Measurements from ENCODE around the gene RABGGTA.

Gene RABGGTA

GRCh38 chr14:24285351-24285750 is 14.0 kb upstream of the RABGGTA start:
- H3K27ac ChIP-seq (replicated peaks) = no peak overlapping the region
- H3K27me3 ChIP-seq (ENCODE audit: insufficient read depth, poor library complexity, severe bottlenecking) = no peaks in the 10 kb centered on the region
- DNase-seq (ENCODE audit: low read depth in 1 of 2, low spot score in 1 of 2) = no peak
- H3K4me3 ChIP-seq (replicated peaks; ENCODE audit: insufficient read depth, low read length) = no peak overlapping the region
- TF ChIP-seq, protein P1, sequence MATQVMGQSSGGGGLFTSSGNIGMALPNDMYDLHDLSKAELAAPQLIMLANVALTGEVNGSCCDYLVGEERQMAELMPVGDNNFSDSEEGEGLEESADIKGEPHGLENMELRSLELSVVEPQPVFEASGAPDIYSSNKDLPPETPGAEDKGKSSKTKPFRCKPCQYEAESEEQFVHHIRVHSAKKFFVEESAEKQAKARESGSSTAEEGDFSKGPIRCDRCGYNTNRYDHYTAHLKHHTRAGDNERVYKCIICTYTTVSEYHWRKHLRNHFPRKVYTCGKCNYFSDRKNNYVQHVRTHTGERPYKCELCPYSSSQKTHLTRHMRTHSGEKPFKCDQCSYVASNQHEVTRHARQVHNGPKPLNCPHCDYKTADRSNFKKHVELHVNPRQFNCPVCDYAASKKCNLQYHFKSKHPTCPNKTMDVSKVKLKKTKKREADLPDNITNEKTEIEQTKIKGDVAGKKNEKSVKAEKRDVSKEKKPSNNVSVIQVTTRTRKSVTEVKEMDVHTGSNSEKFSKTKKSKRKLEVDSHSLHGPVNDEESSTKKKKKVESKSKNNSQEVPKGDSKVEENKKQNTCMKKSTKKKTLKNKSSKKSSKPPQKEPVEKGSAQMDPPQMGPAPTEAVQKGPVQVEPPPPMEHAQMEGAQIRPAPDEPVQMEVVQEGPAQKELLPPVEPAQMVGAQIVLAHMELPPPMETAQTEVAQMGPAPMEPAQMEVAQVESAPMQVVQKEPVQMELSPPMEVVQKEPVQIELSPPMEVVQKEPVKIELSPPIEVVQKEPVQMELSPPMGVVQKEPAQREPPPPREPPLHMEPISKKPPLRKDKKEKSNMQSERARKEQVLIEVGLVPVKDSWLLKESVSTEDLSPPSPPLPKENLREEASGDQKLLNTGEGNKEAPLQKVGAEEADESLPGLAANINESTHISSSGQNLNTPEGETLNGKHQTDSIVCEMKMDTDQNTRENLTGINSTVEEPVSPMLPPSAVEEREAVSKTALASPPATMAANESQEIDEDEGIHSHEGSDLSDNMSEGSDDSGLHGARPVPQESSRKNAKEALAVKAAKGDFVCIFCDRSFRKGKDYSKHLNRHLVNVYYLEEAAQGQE (IDR thresholded peaks at IDR 0.05; ENCODE audit: insufficient replicate concordance, low read depth) = no peak
- no peak for TF ChIP-seq GABPA (IDR thresholded peaks at IDR 0.05; ENCODE audit: low read depth)
- no peak for TF ChIP-seq POLR2AphosphoS5 (IDR thresholded peaks at IDR 0.05; ENCODE audit: low read depth)
- no peak for TF ChIP-seq SPI1 (IDR thresholded peaks at IDR 0.05; ENCODE audit: borderline replicate concordance, low read depth)
- TF ChIP-seq, protein P2, sequence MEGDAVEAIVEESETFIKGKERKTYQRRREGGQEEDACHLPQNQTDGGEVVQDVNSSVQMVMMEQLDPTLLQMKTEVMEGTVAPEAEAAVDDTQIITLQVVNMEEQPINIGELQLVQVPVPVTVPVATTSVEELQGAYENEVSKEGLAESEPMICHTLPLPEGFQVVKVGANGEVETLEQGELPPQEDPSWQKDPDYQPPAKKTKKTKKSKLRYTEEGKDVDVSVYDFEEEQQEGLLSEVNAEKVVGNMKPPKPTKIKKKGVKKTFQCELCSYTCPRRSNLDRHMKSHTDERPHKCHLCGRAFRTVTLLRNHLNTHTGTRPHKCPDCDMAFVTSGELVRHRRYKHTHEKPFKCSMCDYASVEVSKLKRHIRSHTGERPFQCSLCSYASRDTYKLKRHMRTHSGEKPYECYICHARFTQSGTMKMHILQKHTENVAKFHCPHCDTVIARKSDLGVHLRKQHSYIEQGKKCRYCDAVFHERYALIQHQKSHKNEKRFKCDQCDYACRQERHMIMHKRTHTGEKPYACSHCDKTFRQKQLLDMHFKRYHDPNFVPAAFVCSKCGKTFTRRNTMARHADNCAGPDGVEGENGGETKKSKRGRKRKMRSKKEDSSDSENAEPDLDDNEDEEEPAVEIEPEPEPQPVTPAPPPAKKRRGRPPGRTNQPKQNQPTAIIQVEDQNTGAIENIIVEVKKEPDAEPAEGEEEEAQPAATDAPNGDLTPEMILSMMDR (IDR thresholded peaks at IDR 0.05; ENCODE audit: insufficient read depth, low read length) = no peak

DNA sequence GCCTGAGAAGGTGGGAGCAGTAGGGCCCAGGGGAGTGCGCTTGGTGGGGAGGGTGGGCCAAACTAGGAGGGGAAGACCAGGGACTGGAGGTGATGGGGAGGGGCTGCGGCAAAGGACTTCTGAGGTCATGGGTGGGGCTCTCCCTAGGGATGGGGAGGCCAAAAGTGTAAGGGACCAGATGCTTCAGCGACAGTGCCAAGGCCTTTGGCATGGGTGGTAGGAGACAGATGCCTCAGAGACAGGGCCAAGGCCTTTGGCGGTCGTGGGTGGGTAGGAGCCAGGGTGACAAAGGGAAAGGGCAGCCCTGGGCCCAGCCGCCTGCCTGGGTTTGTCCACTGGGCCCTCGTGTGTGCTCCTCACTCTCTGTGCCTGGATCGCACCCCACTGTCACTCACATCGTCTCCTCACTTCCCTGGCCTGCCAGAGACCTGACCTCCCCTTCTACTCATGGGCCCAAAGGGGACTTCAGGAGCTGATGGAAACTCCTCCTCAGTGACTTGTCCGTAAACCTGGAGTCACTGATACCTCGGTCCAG is 13.2 kb upstream of the RABGGTA start:
- Histone ChIP-seq H3K4me3 (replicated peaks; ENCODE audit: insufficient read depth, low read length) (no peak overlapping the region), H3K27ac (replicated peaks) (no peak overlapping the region), H3K27me3 (ENCODE audit: insufficient read depth, poor library complexity, severe bottlenecking) (no peaks in the 10 kb centered on the region)
- TF ChIP-seq, protein P2 (IDR thresholded peaks at IDR 0.05; ENCODE audit: insufficient read depth, low read length) = no peak
- TF ChIP-seq, protein P1 (IDR thresholded peaks at IDR 0.05; ENCODE audit: insufficient replicate concordance, low read depth) = no peak
- TF ChIP-seq GABPA (IDR thresholded peaks at IDR 0.05; ENCODE audit: low read depth) = no peak
- no peak for TF ChIP-seq SPI1 (IDR thresholded peaks at IDR 0.05; ENCODE audit: borderline replicate concordance, low read depth)
- no peak for TF ChIP-seq POLR2AphosphoS5 (IDR thresholded peaks at IDR 0.05; ENCODE audit: low read depth)
- no peak for DNase-seq (ENCODE audit: low read depth in 1 of 2, low spot score in 1 of 2)

GRCh38 chr14:24283796-24284460 is 12.5 kb upstream of the RABGGTA start:
- H3K27me3 ChIP-seq (ENCODE audit: insufficient read depth, poor library complexity, severe bottlenecking) = no peaks in the 10 kb centered on the region
- TF ChIP-seq POLR2AphosphoS5 (IDR thresholded peaks at IDR 0.05; ENCODE audit: low read depth) = no peak
- TF ChIP-seq, protein P2 (IDR thresholded peaks at IDR 0.05; ENCODE audit: insufficient read depth, low read length) = no peak
- no peak for TF ChIP-seq SPI1 (IDR thresholded peaks at IDR 0.05; ENCODE audit: borderline replicate concordance, low read depth)
- TF ChIP-seq, protein P1 (IDR thresholded peaks at IDR 0.05; ENCODE audit: insufficient replicate concordance, low read depth) = no peak
- TF ChIP-seq GABPA (IDR thresholded peaks at IDR 0.05; ENCODE audit: low read depth) = no peak
- no peak for DNase-seq (ENCODE audit: low read depth in 1 of 2, low spot score in 1 of 2)

More at GRCh38 chr14:24283796-24284460, 12.5 kb upstream of the RABGGTA start:
- Histone ChIP-seq H3K4me3 (replicated peaks; ENCODE audit: insufficient read depth, low read length) (no peak overlapping the region), H3K27ac (replicated peaks) (no peak overlapping the region)
